Stimulated activated CD8-positive, alpha-beta memory T cell treated with anti-CD3 and anti-CD28 coated beads, Interleukin-15, amount 100 ng/mL, for 48 hours (primary cell): Measurements from ENCODE around the gene C3orf52.

Experiments used
- DNase-seq, 2 donors: peaks; one replicate each; pipeline ENCODE4 v3.0.0-alpha.2; 2020; ENCODE audit warnings: low read depth in 2 of 2

C3orf52 gene

GRCh38 chr3:112136959-112137693 lies 50.9 kb downstream of the C3orf52 start:
- no peak for DNase-seq

DNA sequence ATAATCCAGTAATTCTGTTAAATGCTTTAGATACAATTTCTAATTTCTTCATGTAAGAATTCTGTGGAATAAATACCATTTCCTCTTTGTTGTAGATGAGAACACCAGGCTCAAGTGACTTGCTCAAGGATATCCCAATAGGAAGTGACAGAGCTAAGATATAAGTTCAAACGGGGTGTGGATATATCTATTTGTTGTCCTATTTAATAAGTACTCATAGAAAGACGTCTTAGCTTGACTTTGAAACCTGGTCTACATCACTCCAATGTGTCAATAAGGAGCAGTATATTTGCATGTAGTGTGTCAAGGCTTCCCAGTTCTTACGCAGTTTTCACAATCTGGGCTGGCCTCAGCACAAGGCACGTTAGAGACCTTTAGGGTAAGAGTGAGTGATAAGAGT lies 51.6 kb downstream of the C3orf52 start:
- no peak for DNase-seq

DNA sequence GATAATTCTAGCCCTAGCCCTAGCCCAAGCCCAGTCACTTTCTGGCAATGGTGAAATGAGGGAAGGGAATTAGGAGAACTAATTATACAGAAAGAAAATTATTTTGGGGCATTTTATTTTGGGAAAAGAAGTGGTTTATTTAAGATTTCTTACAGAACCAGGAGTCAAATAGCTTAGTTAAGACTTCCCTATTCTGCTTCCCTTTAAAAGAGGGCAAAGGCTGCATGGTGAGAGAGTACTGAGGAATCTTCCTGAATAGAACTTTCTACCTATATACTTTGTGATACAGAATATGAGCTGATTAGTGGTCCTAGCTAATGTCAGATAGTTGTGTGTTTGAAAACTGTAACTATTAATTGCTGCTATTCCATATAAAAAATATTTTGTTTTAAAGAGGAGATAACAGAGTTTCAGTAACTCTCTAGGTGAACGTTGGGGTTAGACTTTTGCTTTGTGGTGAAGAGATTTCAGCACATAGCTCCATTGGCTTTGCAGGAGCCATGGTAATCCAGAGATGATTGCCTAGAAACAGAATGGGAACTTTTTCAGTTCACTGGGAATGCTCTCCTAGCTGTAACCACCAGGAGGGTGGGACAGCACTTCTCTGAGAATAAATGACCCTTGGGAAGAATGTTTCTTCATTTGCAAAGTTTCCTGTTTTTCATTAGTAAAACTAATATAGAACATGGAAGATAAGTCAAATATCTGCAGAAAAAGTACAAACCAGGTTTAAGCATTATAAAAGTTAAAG lies 52.2 kb downstream of the C3orf52 start:
- no peak for DNase-seq

DNA sequence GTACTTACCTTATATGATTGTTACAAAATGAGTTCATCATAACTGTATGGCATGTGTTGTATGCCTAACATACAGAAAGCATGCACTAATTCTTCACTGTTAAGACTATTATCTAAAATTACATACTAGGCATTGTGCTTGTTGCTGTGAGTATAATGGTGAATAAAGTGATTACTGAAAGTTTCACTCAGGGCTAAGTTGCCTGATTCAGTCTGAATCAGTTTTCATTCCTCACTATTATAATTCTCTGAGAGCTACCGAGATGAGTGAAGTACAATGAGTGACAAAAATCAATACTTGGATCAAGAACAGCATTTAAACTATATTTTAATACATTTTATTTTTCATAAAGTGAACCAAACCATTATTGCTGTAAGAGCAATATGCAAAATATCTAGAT lies 54.4 kb downstream of the C3orf52 start:
- no peak for DNase-seq

DNA sequence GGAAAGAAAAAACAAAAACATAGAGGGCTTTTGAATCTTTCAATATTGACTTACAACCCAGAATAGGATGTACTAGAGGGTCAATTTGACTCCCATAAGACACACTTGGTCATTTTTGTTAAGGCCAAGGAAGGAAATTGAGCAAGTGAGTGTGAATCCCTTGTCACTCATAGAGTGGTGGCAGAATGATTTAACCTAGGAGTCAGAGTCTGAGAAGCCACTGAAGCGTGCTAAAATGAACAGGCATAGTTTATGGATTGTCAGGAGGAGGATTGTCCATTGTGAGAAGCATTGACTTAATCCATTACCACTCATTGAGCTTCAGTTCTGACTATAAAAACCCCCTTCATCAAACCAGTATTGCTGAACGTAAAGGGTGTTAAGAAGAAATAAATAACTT lies 55.1 kb downstream of the C3orf52 start:
- no peak for DNase-seq

DNA sequence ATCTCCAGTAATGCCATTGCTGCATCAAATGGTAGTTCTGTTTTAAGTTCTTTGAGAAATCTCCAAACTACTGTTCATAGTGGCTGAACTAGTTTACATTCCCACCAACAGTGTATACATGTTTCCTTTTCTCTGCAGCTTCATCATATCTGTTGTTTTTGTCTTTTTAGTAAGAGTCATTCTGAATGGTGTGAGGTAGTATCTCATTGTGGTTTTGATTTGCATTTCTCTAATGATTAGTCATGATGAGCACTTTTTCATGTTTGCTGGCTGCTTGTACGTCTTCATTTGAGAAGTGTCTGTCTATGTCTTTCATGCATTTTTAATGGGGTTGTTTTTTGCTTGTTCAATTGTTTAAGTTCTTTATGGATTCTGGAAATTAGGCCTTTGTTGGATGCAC lies 57.1 kb downstream of the C3orf52 start:
- DNase-seq = no peak

- DNase-seq = no peak
These were observed 57.5 kb downstream of the C3orf52 start for GRCh38 chr3:112143689-112144088.

DNA sequence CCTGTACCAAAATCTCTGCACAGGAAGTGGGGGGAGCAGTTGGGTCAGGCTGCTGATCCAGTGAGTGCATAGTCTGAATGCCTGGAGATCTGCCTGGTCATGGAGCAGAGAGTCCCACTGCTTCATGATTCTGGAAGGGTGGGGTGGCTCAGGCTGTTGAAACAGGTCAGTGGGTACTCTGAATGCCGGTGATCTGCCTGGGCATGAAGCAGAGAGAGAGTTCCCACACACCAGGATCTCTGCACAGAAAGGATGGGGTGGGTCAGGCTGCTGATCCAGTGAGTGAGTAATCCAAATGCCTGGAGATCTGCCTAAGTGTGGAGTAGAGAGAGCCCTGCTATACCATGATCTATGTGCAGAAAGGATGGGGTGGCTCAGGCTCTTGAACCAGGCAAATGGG lies 62.9 kb downstream of the C3orf52 start:
- DNase-seq = no peak

- no peak for DNase-seq
These were observed 81.6 kb downstream of the C3orf52 start for GRCh38 chr3:112167758-112168157.
